Measurements from ENCODE around the gene CLIP3. TPM values are rescaled to one million over a fixed set of nuclear protein-coding genes. Genes with fewer than 3 reads are reported as not detected.
"Not testable (repeated sequence)": the region's sequence is repeated elsewhere in the genome, so short reads cannot be mapped to it uniquely, and the experiment has no call there.

Gene CLIP3
- total and polyA plus RNA-seq, 7 experiments from 2014 or later = 1.1 to 5.2 (median 3.1) TPM

- H3K27ac Mint-ChIP-seq; H3K27ac ChIP-seq (ENCODE audit: low read depth, low read length); H3K9me3 ChIP-seq (ENCODE audit: control insufficient read depth in 2 of 3, low read length in 3 of 3); intact Hi-C loops (cut with micrococcal nuclease); DNase-seq; H3K4me1 ChIP-seq (ENCODE audit: control insufficient read depth in 2 of 2, insufficient read depth in 2 of 2, low read length in 2 of 2); H3K27me3 ChIP-seq (ENCODE audit: control insufficient read depth in 2 of 2, insufficient read depth in 2 of 2, low read length in 2 of 2); H3K27me3 Mint-ChIP-seq; ATAC-seq; H3K4me3 Mint-ChIP-seq; POLR2A ChIA-PET; H3K4me1 Mint-ChIP-seq; CTCF ChIA-PET; H3K36me3 ChIP-seq (ENCODE audit: control insufficient read depth in 2 of 3, insufficient read depth in 3 of 3, low read length in 3 of 3); H3K9me3 Mint-ChIP-seq; H3K4me3 ChIP-seq (ENCODE audit: low read length): not testable (repeated sequence)
- peaks cover 0 to 29% (median 4%) of the 10 kb centered on the region in 5 donors for H3K36me3 Mint-ChIP-seq
These were observed 36.3 kb upstream of the CLIP3 start for GRCh38 chr19:36068810-36069499.

- Histone ChIP-seq H3K4me1 (ENCODE audit: control insufficient read depth in 2 of 2, insufficient read depth in 2 of 2, low read length in 2 of 2) (no peaks in the 10 kb centered on the region), H3K27ac (ENCODE audit: low read depth, low read length) (no peak overlapping the region), H3K9me3 (ENCODE audit: control insufficient read depth in 2 of 3, low read length in 3 of 3) (no peaks in the 10 kb centered on the region), H3K4me3 (ENCODE audit: low read length) (no peak overlapping the region), H3K36me3 (ENCODE audit: control insufficient read depth in 2 of 3, insufficient read depth in 3 of 3, low read length in 3 of 3) (no peaks in the 10 kb centered on the region), H3K27me3 (ENCODE audit: control insufficient read depth in 2 of 2, insufficient read depth in 2 of 2, low read length in 2 of 2) (no peaks in the 10 kb centered on the region)
- H3K9me3 Mint-ChIP-seq = no peaks in the 10 kb centered on the region
- no peak overlapping the region for H3K27ac Mint-ChIP-seq
- no peaks in the 10 kb centered on the region for H3K27me3 Mint-ChIP-seq
- peaks cover 0 to 24% (median 4%) of the 10 kb centered on the region in 5 donors for H3K36me3 Mint-ChIP-seq
- ChIA-PET POLR2A (no interaction called here), CTCF (no interaction called here)
- intact Hi-C loops (cut with micrococcal nuclease) = no loop called here
- no peak for DNase-seq
- ATAC-seq = no peak
- H3K4me3 Mint-ChIP-seq = no peak overlapping the region
- H3K4me1 Mint-ChIP-seq = no peaks in the 10 kb centered on the region
These were observed 35.0 kb upstream of the CLIP3 start for GRCh38 chr19:36067681-36068080.

GRCh38 chr19:36064826-36065225 lies 32.2 kb upstream of the CLIP3 start:
- H3K27ac ChIP-seq (ENCODE audit: low read depth, low read length) = no peak overlapping the region

GRCh38 chr19:36061367-36061766 lies 28.7 kb upstream of the CLIP3 start:
- POLR2A ChIA-PET = no interaction called here
- CTCF ChIA-PET = no interaction called here
- DNase-seq (no peak), ATAC-seq (no peak)
- Histone ChIP-seq H3K9me3 (ENCODE audit: control insufficient read depth in 2 of 3, low read length in 3 of 3) (no peaks in the 10 kb centered on the region), H3K27me3 (ENCODE audit: control insufficient read depth in 2 of 2, insufficient read depth in 2 of 2, low read length in 2 of 2) (no peaks in the 10 kb centered on the region), H3K36me3 (ENCODE audit: control insufficient read depth in 2 of 3, insufficient read depth in 3 of 3, low read length in 3 of 3) (no peaks in the 10 kb centered on the region), H3K27ac (ENCODE audit: low read depth, low read length) (no peak overlapping the region), H3K4me3 (ENCODE audit: low read length) (no peak overlapping the region), H3K4me1 (ENCODE audit: control insufficient read depth in 2 of 2, insufficient read depth in 2 of 2, low read length in 2 of 2) (no peaks in the 10 kb centered on the region)
- H3K36me3 Mint-ChIP-seq = peaks cover 0 to 10% (median 0%) of the 10 kb centered on the region in 5 donors
- peaks cover 0 to 11% (median under 1%) of the 10 kb centered on the region in 7 donors for H3K4me1 Mint-ChIP-seq
- H3K27me3 Mint-ChIP-seq = no peaks in the 10 kb centered on the region
- H3K27ac Mint-ChIP-seq = peak overlapping the region in 1 of 9 donors; percentile 72
- H3K9me3 Mint-ChIP-seq = no peaks in the 10 kb centered on the region
- intact Hi-C loops (cut with micrococcal nuclease) = no loop called here
- H3K4me3 Mint-ChIP-seq = no peak overlapping the region

More at GRCh38 chr19:36064826-36065225, 32.2 kb upstream of the CLIP3 start:
- Histone ChIP-seq H3K9me3 (ENCODE audit: control insufficient read depth in 2 of 3, low read length in 3 of 3) (no peaks in the 10 kb centered on the region), H3K4me3 (ENCODE audit: low read length) (no peak overlapping the region), H3K4me1 (ENCODE audit: control insufficient read depth in 2 of 2, insufficient read depth in 2 of 2, low read length in 2 of 2) (no peaks in the 10 kb centered on the region), H3K36me3 (ENCODE audit: control insufficient read depth in 2 of 3, insufficient read depth in 3 of 3, low read length in 3 of 3) (no peaks in the 10 kb centered on the region), H3K27me3 (ENCODE audit: control insufficient read depth in 2 of 2, insufficient read depth in 2 of 2, low read length in 2 of 2) (no peaks in the 10 kb centered on the region)
- intact Hi-C loops (cut with micrococcal nuclease) = no loop called here
- CTCF ChIA-PET = no interaction called here
- Mint-ChIP-seq H3K4me1 (no peaks in the 10 kb centered on the region), H3K4me3 (no peak overlapping the region), H3K9me3 (no peaks in the 10 kb centered on the region), H3K27ac (no peak overlapping the region), H3K27me3 (no peaks in the 10 kb centered on the region), H3K36me3 (peaks cover 0 to 18% (median 0%) of the 10 kb centered on the region in 5 donors)
- POLR2A ChIA-PET = no interaction called here
- ATAC-seq (no peak), DNase-seq (no peak)

- no peak overlapping the region for H3K4me3 ChIP-seq (ENCODE audit: low read length)
- peaks cover 2 to 3% of the 10 kb centered on the region in 2 donors for H3K4me1 ChIP-seq (ENCODE audit: control insufficient read depth in 2 of 2, insufficient read depth in 2 of 2, low read length in 2 of 2)
- ChIA-PET POLR2A (no interaction called here), CTCF (no interaction called here)
- H3K27ac ChIP-seq (ENCODE audit: low read depth, low read length) = no peak overlapping the region
- peaks cover 0 to 6% (median 0%) of the 10 kb centered on the region in 5 donors for H3K36me3 Mint-ChIP-seq
- H3K9me3 ChIP-seq (ENCODE audit: control insufficient read depth in 2 of 3, low read length in 3 of 3) = no peaks in the 10 kb centered on the region
- peak in 1 of 9 donors; percentile 27 for DNase-seq
- H3K9me3 Mint-ChIP-seq = no peaks in the 10 kb centered on the region
- H3K36me3 ChIP-seq (ENCODE audit: control insufficient read depth in 2 of 3, insufficient read depth in 3 of 3, low read length in 3 of 3) = no peaks in the 10 kb centered on the region
- H3K4me3 Mint-ChIP-seq = no peak overlapping the region
- H3K27me3 Mint-ChIP-seq = no peaks in the 10 kb centered on the region
- intact Hi-C loops (cut with micrococcal nuclease) = loop anchor here in 1 of 2 donors (1.0 kb wide), 1 partner anchor 110 kb away; no protein-coding TSS in a partner anchor
- H3K27ac Mint-ChIP-seq = no peak overlapping the region
- peaks cover 3 to 21% (median 8%) of the 10 kb centered on the region in 7 donors for H3K4me1 Mint-ChIP-seq
- no peaks in the 10 kb centered on the region for H3K27me3 ChIP-seq (ENCODE audit: control insufficient read depth in 2 of 2, insufficient read depth in 2 of 2, low read length in 2 of 2)
- ATAC-seq = peak; percentile 37
These were observed 27.8 kb upstream of the CLIP3 start for GRCh38 chr19:36060430-36060829.

GRCh38 chr19:36059180-36059910 lies 26.7 kb upstream of the CLIP3 start:
- Histone ChIP-seq H3K27ac (ENCODE audit: low read depth, low read length) (no peak overlapping the region), H3K9me3 (ENCODE audit: control insufficient read depth in 2 of 3, low read length in 3 of 3) (no peaks in the 10 kb centered on the region), H3K36me3 (ENCODE audit: control insufficient read depth in 2 of 3, insufficient read depth in 3 of 3, low read length in 3 of 3) (no peaks in the 10 kb centered on the region), H3K27me3 (ENCODE audit: control insufficient read depth in 2 of 2, insufficient read depth in 2 of 2, low read length in 2 of 2) (no peaks in the 10 kb centered on the region), H3K4me1 (ENCODE audit: control insufficient read depth in 2 of 2, insufficient read depth in 2 of 2, low read length in 2 of 2) (peaks cover 6 to 8% of the 10 kb centered on the region in 2 donors), H3K4me3 (ENCODE audit: low read length) (no peak overlapping the region)
- CTCF ChIA-PET = interaction anchor here (1.0 to 1.3 kb wide), 2 partner anchors 68 to 69 kb away, joined by 3 to 4 read pairs; no protein-coding TSS in a partner anchor
- Mint-ChIP-seq H3K9me3 (no peaks in the 10 kb centered on the region), H3K4me3 (peak overlapping the region in 1 of 10 donors; percentile 76), H3K36me3 (peaks cover 0 to 6% (median 0%) of the 10 kb centered on the region in 5 donors), H3K27ac (no peak overlapping the region), H3K27me3 (no peaks in the 10 kb centered on the region), H3K4me1 (peaks cover 6 to 24% (median 11%) of the 10 kb centered on the region in 7 donors)
- POLR2A ChIA-PET = no interaction called here
- DNase-seq = no peak
- no peak for ATAC-seq
- intact Hi-C loops (cut with micrococcal nuclease) = loop anchor here in 1 of 2 donors (10.0 kb wide), 1 partner anchor 285 kb away; the partner anchor contains the start of gene ARHGAP33
